BLaER1 treated with 17β-estradiol and CSF1 and Interleukin-3, amounts not matched to agents 10 nM and 100 nM (cell line): Measurements from ENCODE around the gene P2RY13.

Experiments used
- H3K27ac ChIP-seq, 11 experiments: shearing (Covaris generic); formaldehyde crosslinking; 2 replicates each; pipeline ENCODE4 v1.8.1; 2022
- H3K27me3 ChIP-seq, 11 experiments: shearing (Covaris generic); formaldehyde crosslinking; 2 replicates each; pipeline ENCODE4 v1.8.1; 2022
- H3K36me3 ChIP-seq, 11 experiments: shearing (Covaris generic); formaldehyde crosslinking; 2 replicates each; pipeline ENCODE4 v1.8.1; 2022
- H3K4me1 ChIP-seq, 10 experiments: shearing (Covaris generic); formaldehyde crosslinking; 2 replicates each; pipeline ENCODE4 v1.8.1; 2022
- H3K4me2 ChIP-seq, 11 experiments: shearing (Covaris generic); formaldehyde crosslinking; 2 replicates each; pipeline ENCODE4 v1.8.1; 2022
- H3K4me3 ChIP-seq, 10 experiments: shearing (Covaris generic); formaldehyde crosslinking; 2 replicates each; pipeline ENCODE4 v1.8.1; 2022
- H3K9ac ChIP-seq, 11 experiments: shearing (Covaris generic); formaldehyde crosslinking; 2 replicates each; pipeline ENCODE4 v1.8.1; 2022
- H3K9me3 ChIP-seq, 11 experiments: shearing (Covaris generic); formaldehyde crosslinking; replicated peaks in 1 of 11; 2 replicates each; pipeline ENCODE4 v1.8.1; 2022
- H4K20me1 ChIP-seq, 11 experiments: shearing (Covaris generic); formaldehyde crosslinking; 2 replicates each; pipeline ENCODE4 v1.8.1; 2022
- Cebpa-rat ChIP-seq, 11 experiments: shearing (Covaris generic); IDR thresholded peaks; 2 replicates each; pipeline ENCODE4 v1.8.1; 2022

The P2RY13 gene

GRCh38 chr3:151307131-151307530, 22.2 kb downstream of the P2RY13 start:
- Histone ChIP-seq H3K27ac (no peak overlapping the region), H3K9me3 (no peaks in the 10 kb centered on the region), H3K4me3 (no peak overlapping the region), H3K36me3 (no peaks in the 10 kb centered on the region), H3K9ac (no peak overlapping the region), H3K27me3 (no peaks in the 10 kb centered on the region), H3K4me1 (peaks cover 0 to 7% (median 0%) of the 10 kb centered on the region in 10 experiments; a peak in 1 of 20 replicates), H3K4me2 (no peak overlapping the region), H4K20me1 (no peaks in the 10 kb centered on the region)
- TF ChIP-seq Cebpa-rat (IDR thresholded peaks at IDR 0.05) = no peak

- Histone ChIP-seq H3K9ac (no peak overlapping the region), H3K36me3 (no peaks in the 10 kb centered on the region), H3K4me2 (no peak overlapping the region), H3K9me3 (no peaks in the 10 kb centered on the region), H4K20me1 (no peaks in the 10 kb centered on the region), H3K4me3 (no peak overlapping the region), H3K27me3 (no peaks in the 10 kb centered on the region), H3K27ac (no peak overlapping the region), H3K4me1 (peaks cover 0 to 14% (median 0%) of the 10 kb centered on the region in 10 experiments; a peak in 3 of 20 replicates)
- no peak for TF ChIP-seq Cebpa-rat (IDR thresholded peaks at IDR 0.05)
Measured at GRCh38 chr3:151306168-151306810, 23.1 kb downstream of the P2RY13 start.

- no peaks in the 10 kb centered on the region for H3K36me3 ChIP-seq
Measured at GRCh38 chr3:151305775-151306151, 23.6 kb downstream of the P2RY13 start.

GRCh38 chr3:151305060-151305774, 24.1 kb downstream of the P2RY13 start:
- no peak for TF ChIP-seq Cebpa-rat (IDR thresholded peaks at IDR 0.05)
- no peaks in the 10 kb centered on the region for H3K9me3 ChIP-seq
- H3K4me1 ChIP-seq = peaks cover 0 to 25% (median 0%) of the 10 kb centered on the region in 10 experiments; a peak in 4 of 20 replicates
- H3K4me2 ChIP-seq = no peak overlapping the region
- H3K36me3 ChIP-seq = no peaks in the 10 kb centered on the region
- H3K9ac ChIP-seq = no peak overlapping the region
- H4K20me1 ChIP-seq = no peaks in the 10 kb centered on the region
- no peaks in the 10 kb centered on the region for H3K27me3 ChIP-seq
- no peak overlapping the region for H3K27ac ChIP-seq
- no peak overlapping the region for H3K4me3 ChIP-seq

More at GRCh38 chr3:151305775-151306151, 23.6 kb downstream of the P2RY13 start:
- Histone ChIP-seq H3K27ac (no peak overlapping the region), H3K9me3 (no peaks in the 10 kb centered on the region), H3K27me3 (no peaks in the 10 kb centered on the region), H3K4me2 (no peak overlapping the region), H4K20me1 (no peaks in the 10 kb centered on the region), H3K4me1 (peaks cover 0 to 19% (median 0%) of the 10 kb centered on the region in 10 experiments; a peak in 4 of 20 replicates), H3K4me3 (no peak overlapping the region), H3K9ac (no peak overlapping the region)
- no peak for TF ChIP-seq Cebpa-rat (IDR thresholded peaks at IDR 0.05)

- Histone ChIP-seq H4K20me1 (no peaks in the 10 kb centered on the region), H3K4me1 (peaks cover 0 to 27% (median 0%) of the 10 kb centered on the region in 10 experiments; a peak in 4 of 20 replicates), H3K9ac (no peak overlapping the region), H3K4me2 (peak overlapping the region in 1 of 11 experiments; percentile 34; a peak in 1 of 22 replicates), H3K36me3 (no peaks in the 10 kb centered on the region), H3K4me3 (no peak overlapping the region), H3K9me3 (no peaks in the 10 kb centered on the region), H3K27ac (no peak overlapping the region), H3K27me3 (no peaks in the 10 kb centered on the region)
- no peak for TF ChIP-seq Cebpa-rat (IDR thresholded peaks at IDR 0.05)
Measured at GRCh38 chr3:151303751-151304150, 25.6 kb downstream of the P2RY13 start.

- no peaks in the 10 kb centered on the region for H3K9me3 ChIP-seq
- no peak for TF ChIP-seq Cebpa-rat (IDR thresholded peaks at IDR 0.05)
- peaks cover 0 to 27% (median 0%) of the 10 kb centered on the region in 10 experiments; a peak in 4 of 20 replicates for H3K4me1 ChIP-seq
- H3K9ac ChIP-seq = no peak overlapping the region
- H3K36me3 ChIP-seq = no peaks in the 10 kb centered on the region
- H3K27me3 ChIP-seq = no peaks in the 10 kb centered on the region
- no peak overlapping the region for H3K27ac ChIP-seq
- H4K20me1 ChIP-seq = no peaks in the 10 kb centered on the region
- H3K4me2 ChIP-seq = peak overlapping the region in 2 of 11 experiments; percentile 9 to 60; a peak in 1 of 22 replicates
- H3K4me3 ChIP-seq = no peak overlapping the region
Measured at GRCh38 chr3:151301787-151302186, 27.6 kb downstream of the P2RY13 start.

- Histone ChIP-seq H3K4me2 (peak overlapping the region in 2 of 11 experiments; percentile 37 to 60; a peak in 2 of 22 replicates), H3K4me3 (no peak overlapping the region), H3K27ac (no peak overlapping the region), H4K20me1 (no peaks in the 10 kb centered on the region), H3K9me3 (no peaks in the 10 kb centered on the region), H3K36me3 (no peaks in the 10 kb centered on the region), H3K27me3 (no peaks in the 10 kb centered on the region), H3K9ac (no peak overlapping the region), H3K4me1 (peaks cover 0 to 27% (median 0%) of the 10 kb centered on the region in 10 experiments; a peak in 4 of 20 replicates)
- no peak for TF ChIP-seq Cebpa-rat (IDR thresholded peaks at IDR 0.05)
Measured at GRCh38 chr3:151300539-151300938, 28.8 kb downstream of the P2RY13 start.

- no peaks in the 10 kb centered on the region for H4K20me1 ChIP-seq
- H3K9me3 ChIP-seq = no peaks in the 10 kb centered on the region
- H3K9ac ChIP-seq = no peak overlapping the region
- no peak overlapping the region for H3K4me2 ChIP-seq
- H3K4me1 ChIP-seq = peaks cover 0 to 26% (median 0%) of the 10 kb centered on the region in 10 experiments; a peak in 4 of 20 replicates
- no peak overlapping the region for H3K4me3 ChIP-seq
- no peaks in the 10 kb centered on the region for H3K36me3 ChIP-seq
- TF ChIP-seq Cebpa-rat (IDR thresholded peaks at IDR 0.05) = no peak
- H3K27ac ChIP-seq = no peak overlapping the region
- H3K27me3 ChIP-seq = no peaks in the 10 kb centered on the region
Measured at GRCh38 chr3:151299006-151299405, 30.3 kb downstream of the P2RY13 start.

- H3K4me2 ChIP-seq = no peak overlapping the region
- no peaks in the 10 kb centered on the region for H3K27me3 ChIP-seq
- H3K9me3 ChIP-seq = no peaks in the 10 kb centered on the region
- H3K4me1 ChIP-seq = peaks cover 0 to 21% (median 0%) of the 10 kb centered on the region in 10 experiments; a peak in 4 of 20 replicates
- H4K20me1 ChIP-seq = no peaks in the 10 kb centered on the region
- H3K27ac ChIP-seq = no peak overlapping the region
- no peak overlapping the region for H3K9ac ChIP-seq
- H3K36me3 ChIP-seq = no peaks in the 10 kb centered on the region
- H3K4me3 ChIP-seq = no peak overlapping the region
- TF ChIP-seq Cebpa-rat (IDR thresholded peaks at IDR 0.05) = no peak
Measured at GRCh38 chr3:151297429-151297828, 31.9 kb downstream of the P2RY13 start.
